Stimulated activated CD8-positive, alpha-beta memory T cell treated with anti-CD3 and anti-CD28 coated beads, Interleukin-12 subunit alpha, Interleukin-12 subunit beta, amount 100 ng/mL, for 24 hours (primary cell): ENCODE measurements around the gene FAM228B.
"Not testable (repeated sequence)": the region's sequence is repeated elsewhere in the genome, so short reads cannot be mapped to it uniquely, and the experiment has no call there.

ENCODE experiments used
- DNase-seq: peaks from one replicate; pipeline ENCODE4 v3.0.0-alpha.2; 2020; ENCODE audit errors: extremely low read depth

Gene FAM228B

DNA sequence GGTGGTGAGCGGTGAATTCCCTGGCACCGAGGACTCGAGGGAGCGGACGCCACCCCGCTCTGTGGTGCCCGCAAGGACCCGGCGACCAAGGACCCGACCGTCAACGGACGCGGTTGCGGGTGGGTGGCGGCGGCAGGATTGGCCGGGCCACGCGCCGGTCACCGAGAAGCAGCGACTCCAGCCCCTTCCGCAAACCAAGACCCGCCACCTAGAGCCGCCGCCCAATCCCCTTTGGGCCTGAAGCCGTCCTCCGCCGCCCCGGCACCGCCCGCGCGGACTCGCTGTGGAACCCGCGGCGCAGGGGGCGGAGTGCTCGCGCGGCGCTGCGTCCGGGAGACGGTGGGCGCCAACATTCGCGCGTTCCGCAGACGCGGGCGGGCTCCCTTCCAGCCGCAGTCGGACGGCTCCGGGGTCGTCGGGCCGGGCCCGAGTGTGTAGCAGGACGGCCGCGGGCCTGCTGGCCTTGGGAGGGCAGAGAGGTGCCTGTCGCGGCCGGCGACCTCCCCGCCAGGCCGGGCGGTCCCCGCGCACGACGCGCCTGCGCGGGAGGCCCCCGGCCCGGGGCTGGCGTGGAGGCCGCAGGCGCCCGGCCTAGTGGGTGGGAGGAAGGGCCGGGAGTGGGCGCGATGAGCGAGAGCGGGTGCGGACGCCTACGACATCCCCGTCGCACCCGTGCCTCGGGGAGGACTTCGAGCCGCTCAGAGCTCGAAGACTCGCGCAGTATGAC lies at the start of gene FAM228B, which contains the start of gene PFN4:
TSS of gene FAM228B (plus strand) at position 275 of the 727 bp plus-strand sequence. CDS start 893 bp downstream, outside the sequence.
TSS of gene PFN4 (minus strand) at position 140 of the 727 bp plus-strand sequence. CDS start 799 bp downstream, outside the sequence.
- DNase-seq: peak; percentile 43

DNA sequence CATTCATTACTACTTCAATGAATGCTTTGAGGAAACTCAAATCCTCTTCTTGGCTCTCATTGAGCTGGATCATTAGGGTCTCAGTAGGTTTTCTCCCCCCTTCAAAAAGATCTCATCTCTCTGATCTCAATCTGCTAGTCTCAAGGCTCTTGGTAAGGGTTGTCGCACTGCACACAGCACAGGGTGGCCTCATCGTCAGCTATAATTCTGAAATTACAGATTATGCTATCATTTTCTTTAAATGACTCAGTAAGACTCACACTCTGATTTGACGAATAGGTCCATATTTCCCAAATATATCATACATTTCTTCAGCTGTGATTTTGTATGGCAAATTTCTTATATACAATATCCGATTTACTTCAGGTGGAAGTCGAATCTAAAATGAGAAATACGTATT lies 49.5 kb upstream of the FAM228B start:
- no peak for DNase-seq

DNA sequence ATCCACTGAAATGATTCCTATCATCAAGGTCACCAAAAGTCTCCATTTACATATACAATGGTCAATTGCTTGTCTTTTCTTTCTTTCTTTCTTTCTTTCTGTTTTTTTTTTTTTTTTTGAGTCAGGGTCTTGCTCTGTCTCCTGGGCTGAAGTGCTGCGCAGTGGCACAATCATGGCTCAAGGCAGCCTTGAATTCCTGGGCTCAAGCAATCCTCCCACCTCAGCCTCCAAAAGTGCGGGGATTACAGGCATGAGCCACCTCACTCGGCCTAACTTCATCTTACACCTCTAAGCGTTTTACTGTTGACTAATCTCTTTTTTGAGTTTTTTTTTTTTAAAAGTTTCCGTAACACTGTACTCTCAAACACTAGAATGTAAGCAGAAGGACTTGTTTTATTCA lies 48.0 kb upstream of the FAM228B start:
- no peak for DNase-seq

DNA sequence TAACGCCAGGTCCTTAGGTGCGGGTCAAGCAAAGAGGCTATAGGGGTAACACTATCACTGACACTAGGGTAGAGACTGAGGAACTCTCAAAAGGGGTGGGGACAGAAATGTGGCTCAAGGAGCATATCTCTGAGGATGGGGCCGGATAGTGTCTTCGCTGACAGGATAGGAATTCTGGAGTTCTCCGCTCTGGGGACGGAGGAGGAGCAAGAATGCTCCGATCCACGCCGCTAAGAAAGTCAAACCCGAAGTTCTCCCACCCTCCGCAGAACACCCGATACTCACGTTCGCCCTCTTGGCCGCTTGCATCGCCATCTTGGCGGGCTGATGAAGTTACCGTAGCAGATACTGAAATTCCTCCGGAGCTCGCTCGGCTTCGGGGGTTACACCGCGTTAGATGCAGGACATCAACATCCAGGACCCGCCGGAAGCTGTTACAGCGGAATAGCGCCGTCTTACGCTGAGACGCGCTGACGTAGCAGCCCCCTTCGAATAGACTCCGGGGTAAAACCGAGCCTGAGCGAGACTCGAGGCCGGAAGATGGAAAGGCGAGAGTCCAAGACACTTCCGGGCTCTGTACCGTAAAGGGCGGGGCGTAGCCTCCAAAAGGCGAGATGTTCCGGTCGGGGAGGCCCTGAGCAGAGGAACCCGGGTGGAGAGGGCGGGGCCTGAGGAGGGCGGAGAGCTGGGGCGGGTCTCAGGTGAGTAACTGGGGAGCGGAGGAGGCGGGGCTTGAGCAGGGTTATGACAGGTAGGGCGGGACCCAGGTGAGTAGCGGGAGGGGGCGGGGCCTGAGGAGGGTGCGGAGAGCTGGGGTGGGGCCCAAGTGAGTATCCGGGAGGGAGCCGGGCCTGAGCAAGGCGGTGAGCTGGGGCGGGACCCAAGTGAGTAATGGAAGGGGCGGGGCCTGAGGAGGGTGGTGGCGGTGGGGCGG lies 47.1 kb upstream of the FAM228B start, which contains the start of gene SF3B6:
TSS of gene SF3B6 (minus strand) at position 412 of the 934 bp plus-strand sequence. CDS start at position 315, 97 bp downstream.
- DNase-seq: peak; percentile 98

GRCh38 chr2:24076849-24077534 lies 46.3 kb upstream of the FAM228B start:
- DNase-seq: no peak

DNA sequence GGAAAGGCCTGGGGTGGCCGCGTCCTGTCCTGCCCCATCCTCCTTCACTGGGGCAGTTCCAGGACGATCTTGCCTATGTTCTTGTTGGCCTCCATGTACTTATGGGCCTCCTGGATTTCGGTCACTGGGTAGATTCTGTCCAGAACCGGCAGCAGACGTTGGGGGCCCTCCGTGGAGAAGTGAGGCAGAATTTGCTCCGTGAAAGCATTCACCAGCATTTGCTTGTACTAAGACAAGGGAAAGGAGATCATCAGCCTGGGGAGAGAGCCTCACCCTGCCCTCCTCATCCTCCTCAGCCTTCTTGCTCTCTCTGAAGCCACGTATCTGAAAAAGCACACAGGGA lies 45.8 kb upstream of the FAM228B start:
- no peak for DNase-seq

- DNase-seq: no peak
These were observed 45.4 kb upstream of the FAM228B start for GRCh38 chr2:24077879-24078278.

DNA sequence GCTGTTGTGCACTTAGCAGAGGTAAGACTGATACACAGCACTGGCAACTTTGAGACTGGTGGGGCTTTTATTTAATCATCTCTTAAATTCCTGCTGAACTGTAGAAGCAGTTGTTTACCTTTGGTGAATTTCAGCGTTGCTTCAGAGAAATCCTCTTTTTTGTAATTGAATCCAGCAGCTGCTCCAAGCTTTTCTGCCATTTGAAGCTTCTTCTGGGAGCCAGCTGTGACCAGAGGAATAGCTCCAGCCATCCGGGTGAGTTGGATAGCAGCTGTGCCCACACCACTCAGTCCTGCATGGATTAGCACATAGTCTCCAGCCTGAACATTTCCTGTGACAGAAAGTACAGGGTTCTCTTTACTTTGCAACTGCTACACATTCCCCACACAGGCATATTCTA lies 42.6 kb upstream of the FAM228B start:
- DNase-seq: no peak

- DNase-seq: no peak
These were observed 40.3 kb upstream of the FAM228B start for GRCh38 chr2:24082787-24083566.

DNA sequence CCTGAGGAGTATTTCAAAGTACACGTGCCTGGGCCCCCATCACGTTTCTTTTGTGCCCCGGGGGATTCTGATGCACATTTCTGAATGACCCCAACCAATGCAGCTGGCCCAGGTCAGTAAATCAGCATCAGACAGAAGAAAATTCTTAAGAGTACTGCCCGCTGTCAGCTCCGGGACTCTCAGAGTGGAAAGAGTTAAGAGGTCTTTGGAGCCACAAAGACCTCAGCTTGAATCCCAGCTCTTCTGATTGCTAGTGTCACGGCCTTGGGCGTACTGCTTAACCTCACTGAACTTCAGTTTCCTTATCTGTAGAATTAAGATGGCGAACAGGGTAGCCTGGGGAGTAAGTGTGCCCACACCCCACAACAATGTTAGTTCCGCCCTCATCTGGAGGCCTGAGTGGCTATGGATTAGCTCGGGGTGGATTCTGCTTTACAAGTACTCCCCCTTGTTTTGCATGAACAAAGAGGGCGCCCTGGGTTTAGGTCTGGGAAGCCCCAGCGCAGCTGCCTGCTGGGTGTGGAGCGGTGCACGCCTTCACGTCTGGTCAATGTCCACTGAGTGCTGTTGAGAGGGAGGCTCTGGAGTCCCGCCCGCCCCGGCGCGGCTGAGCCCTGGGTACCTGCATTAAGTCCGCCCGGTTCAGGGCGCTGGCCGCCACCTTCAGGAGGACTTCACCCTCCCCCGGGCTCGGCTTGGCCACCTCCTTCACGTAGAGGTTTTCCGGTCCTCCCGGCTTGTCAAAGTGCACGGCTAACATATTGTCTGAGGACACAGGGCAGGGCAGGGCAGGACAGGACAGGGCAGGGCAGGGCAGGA lies 39.5 kb upstream of the FAM228B start:
- DNase-seq: no peak

GRCh38 chr2:24084386-24085199 lies 38.7 kb upstream of the FAM228B start, which contains the start of gene TP53I3:
TP53I3 (minus strand) TSS chr2:24084834; CDS start chr2:24084326, 508 bp downstream.
- peak; percentile 53 for DNase-seq

- DNase-seq: no peak
These were observed 38.1 kb upstream of the FAM228B start for GRCh38 chr2:24085200-24085489.

GRCh38 chr2:24086241-24086640 lies 37.0 kb upstream of the FAM228B start:
- DNase-seq: no peak

GRCh38 chr2:24087032-24087431 lies 36.2 kb upstream of the FAM228B start:
- DNase-seq: no peak

DNA sequence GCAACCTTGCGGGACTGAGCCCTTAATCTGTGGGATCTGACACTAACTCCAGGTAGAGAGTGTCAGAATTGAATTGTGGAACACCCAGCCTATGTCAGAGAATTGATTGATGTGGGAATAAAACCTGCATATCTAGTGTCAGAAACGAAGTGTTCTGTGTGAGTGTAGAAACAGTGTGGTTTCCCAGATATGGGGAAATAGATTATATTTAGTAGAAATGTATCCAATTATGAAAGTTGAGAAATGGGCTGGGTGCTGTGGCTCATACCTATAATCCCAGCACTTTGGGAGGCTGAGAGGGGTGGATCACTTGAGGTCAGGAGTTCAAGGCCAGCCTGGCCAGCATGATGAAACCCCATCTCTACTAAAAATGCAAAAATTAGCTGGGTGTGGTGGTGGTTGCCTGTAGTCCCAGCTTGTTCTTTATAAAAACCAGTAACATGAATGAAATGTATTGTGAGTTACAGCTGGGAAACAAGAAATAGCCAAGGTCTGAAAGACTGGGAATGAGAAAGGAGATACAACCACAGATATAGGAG lies 34.4 kb upstream of the FAM228B start:
- no peak for DNase-seq

DNA sequence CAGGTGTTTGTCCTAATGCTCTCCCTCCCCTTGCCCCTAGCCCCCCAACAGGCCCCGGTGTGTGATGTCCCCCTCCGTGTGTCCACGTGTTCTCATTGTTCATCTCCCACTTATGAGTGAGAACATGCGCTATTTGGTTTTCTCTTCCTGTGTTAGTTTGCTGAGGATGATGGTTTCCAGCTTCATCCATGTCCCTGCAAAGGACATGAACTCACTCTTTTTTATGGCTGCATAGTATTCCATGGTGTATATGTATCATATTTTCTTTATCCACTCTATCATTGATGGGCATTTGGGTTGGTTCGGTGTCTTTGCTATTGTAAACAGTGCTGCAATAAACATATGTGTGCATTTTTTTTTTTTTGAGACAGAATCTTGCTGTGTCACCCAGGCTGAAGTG lies 30.0 kb upstream of the FAM228B start:
- not testable (repeated sequence) for DNase-seq

GRCh38 chr2:24095171-24095677 lies 28.0 kb upstream of the FAM228B start:
- not testable (repeated sequence) for DNase-seq

GRCh38 chr2:24100732-24101131 lies 22.5 kb upstream of the FAM228B start:
- DNase-seq: not testable (repeated sequence)

DNA sequence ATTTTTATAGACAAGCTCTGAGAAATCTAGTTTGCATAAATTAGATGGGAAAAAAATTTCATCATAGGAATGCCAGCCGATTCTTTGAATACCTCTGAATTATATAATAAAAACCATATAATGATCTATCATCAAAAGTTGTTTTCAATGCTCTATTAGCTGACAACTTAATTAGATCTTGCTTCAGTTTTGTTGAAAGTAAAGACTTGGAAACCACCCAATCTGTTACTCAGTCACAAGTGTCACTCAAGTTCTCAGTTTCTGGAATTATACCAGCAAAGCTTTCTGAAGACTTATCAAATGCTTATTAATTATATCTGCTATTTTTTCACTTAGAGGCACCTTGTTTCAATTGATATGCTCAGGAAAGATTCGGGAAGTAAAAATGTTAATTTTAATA lies 21.3 kb upstream of the FAM228B start:
- DNase-seq: no peak
